ENCODE data around the gene NEMP1. TPM values are rescaled to one million over a fixed set of nuclear protein-coding genes. Genes with fewer than 3 reads are reported as not detected.

The NEMP1 gene
- total and polyA plus RNA-seq, 2 of the 13 experiments (the other 11 are each of a cell fraction or from before 2014, with no cell fraction given) = 11.4 to 12.9 TPM

GRCh38 chr12:57088354-57089270, 10.0 kb upstream of the NEMP1 start, which contains the start of gene NAB2 (continued):
- TF ChIP-seq ARID5B (CRISPR knock-in tag; IDR thresholded peaks at IDR 0.05) (peak; percentile 78), ZSCAN25 (CRISPR knock-in tag; IDR thresholded peaks at IDR 0.05) (no peak), ZNF7 (CRISPR knock-in tag; IDR thresholded peaks at IDR 0.05) (no peak), ZNF589 (CRISPR knock-in tag; conservative IDR thresholded peaks at IDR 0.05) (no peak; the same call in 1 of the 2 replicates), ZNF10 (CRISPR knock-in tag; IDR thresholded peaks at IDR 0.05; ENCODE audit: borderline replicate concordance, low read depth) (no peak), NFAT5 (CRISPR knock-in tag; IDR thresholded peaks at IDR 0.05) (no peak; the same call in 1 of the 2 replicates), SRSF1 (optimal IDR thresholded peaks at IDR 0.05; ENCODE audit: low read depth, low read length) (peak; percentile 76), SRSF4 (IDR thresholded peaks at IDR 0.05; ENCODE audit: low read depth, low read length, poor library complexity, severe bottlenecking) (no peak), SALL1 (CRISPR knock-in tag; IDR thresholded peaks at IDR 0.05) (peak; percentile 82), RFXAP (CRISPR knock-in tag; IDR thresholded peaks at IDR 0.05; ENCODE audit: borderline replicate concordance) (peak; percentile 88), EP300 (IDR thresholded peaks at IDR 0.05; ENCODE audit: low read depth in 2 of 2, low read length in 2 of 2) (peak; percentile 21 to 73; a peak in 3 of 4 replicates), EP300 (CRISPR knock-in tag; IDR thresholded peaks at IDR 0.05; ENCODE audit: borderline replicate concordance) (peak; percentile 43), ZNF280B (CRISPR knock-in tag; IDR thresholded peaks at IDR 0.05; ENCODE audit: borderline replicate concordance) (no peak), TFE3 (CRISPR knock-in tag; IDR thresholded peaks at IDR 0.05) (peak; percentile 85), KLF15 (CRISPR knock-in tag; IDR thresholded peaks at IDR 0.05; ENCODE audit: borderline replicate concordance) (no peak)

Measured in HepG2 (cell line).